Limb (tissue), 2 donors: ENCODE data around the gene SERPING1.
A peak's percentile ranks its signal among the peaks of the same experiment; 100 is the strongest.

ENCODE experiments used
- DNase-seq, 2 donors: peaks; one replicate each; pipeline ENCODE4 v3.0.0-alpha.2; 2016; ENCODE audit errors: extremely low spot score in 2 of 2

The SERPING1 gene

DNA sequence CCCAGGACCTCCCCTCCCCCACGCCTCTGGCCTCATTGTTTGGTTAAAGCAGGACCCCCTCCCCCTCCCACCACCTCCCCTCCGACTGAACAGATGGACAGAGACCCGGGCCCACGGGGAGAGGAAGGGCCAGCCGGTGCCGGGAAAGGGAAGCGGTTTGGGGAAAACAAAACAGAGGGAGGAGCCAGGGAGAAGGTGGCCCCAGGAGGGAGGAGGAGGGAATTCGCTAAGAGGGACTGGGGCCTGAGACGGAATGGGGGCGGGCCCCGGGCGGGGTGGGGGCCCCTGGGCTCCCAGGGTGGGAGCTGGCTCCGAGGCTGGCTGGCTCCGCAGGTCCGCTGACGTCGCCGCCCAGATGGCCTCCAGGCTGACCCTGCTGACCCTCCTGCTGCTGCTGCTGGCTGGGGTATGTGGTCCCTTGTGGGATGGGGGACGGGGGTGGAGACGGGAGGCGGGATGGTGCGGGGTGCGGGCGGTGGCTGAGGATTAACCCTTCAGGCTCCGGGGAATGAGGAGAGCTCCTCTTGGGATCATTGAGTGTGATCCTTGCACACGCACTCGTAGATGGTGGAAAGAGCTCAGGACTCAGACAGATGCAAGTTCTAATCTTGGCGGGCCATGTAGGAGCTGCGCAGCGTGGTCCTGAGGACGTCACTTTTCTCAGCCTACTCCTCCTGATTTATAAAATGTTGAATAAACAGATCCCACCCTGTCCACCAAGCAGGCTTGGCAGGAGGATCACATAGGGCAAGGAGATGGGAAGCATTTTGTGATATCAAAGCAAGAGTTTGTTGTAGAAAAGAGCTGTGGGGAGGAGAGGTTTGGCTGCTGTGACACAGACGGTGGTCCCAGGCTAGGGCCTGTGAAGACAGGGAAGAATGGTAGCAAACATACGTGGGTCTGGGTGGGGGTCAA is 688 bp downstream of the SERPING1 start:
- peak; percentile 83 to 84 for DNase-seq

DNA sequence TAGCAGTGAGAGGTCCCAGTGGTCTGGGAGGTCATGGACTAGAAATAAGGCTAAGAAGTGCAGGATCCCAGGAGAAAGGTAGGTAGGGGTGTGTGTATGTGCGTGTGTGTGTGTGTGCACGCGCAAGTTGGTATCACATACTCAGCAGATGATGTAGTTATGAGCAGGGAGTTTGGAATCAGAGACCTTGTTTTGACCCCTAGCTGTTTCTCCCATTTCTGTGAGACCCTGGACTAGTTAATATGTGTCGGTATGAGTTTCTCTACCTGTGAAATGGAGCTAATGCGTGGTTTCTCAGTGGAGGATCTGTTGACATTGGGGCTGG is 1.3 kb downstream of the SERPING1 start:
- peak in 1 of 2 donors; percentile 45 for DNase-seq

DNA sequence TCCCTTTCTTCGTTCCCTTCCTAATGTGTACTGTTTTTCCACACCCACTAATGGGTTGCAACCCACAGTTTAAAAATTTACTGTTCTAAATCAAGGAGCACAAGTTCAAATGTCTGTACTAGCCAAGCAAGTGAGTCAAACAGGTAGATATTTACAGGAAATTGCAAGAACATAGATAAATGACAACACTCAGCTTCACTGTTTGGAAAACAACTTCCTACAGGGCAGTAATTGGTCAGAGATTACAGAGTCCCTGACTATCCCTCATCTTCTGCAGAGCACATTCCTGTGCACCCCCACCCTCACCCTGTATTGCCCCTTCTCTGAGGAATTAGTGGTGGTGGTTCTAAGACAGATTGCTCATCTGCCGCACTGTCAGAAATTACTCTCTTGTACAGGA is 1.9 kb downstream of the SERPING1 start:
- no peak for DNase-seq

DNA sequence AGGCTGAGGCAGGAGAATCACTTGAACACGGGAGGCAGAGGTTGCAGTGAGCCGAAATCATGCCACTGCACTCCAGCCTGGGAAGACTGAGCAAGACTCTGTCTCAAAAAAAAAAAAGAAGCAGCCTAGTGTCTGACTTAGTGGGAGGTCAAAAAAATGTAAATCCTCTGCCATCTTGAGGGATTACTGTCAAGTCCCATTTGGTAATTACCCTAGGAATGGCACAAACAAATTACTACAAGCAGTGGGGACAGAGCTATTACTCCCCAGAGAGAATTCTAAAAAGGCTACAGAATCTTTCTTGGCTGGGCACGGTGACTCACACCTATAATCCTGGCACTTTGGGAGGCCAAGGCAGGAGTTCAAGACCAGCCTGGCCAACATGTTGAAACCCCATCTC is 3.8 kb downstream of the SERPING1 start:
- DNase-seq = no peak

DNA sequence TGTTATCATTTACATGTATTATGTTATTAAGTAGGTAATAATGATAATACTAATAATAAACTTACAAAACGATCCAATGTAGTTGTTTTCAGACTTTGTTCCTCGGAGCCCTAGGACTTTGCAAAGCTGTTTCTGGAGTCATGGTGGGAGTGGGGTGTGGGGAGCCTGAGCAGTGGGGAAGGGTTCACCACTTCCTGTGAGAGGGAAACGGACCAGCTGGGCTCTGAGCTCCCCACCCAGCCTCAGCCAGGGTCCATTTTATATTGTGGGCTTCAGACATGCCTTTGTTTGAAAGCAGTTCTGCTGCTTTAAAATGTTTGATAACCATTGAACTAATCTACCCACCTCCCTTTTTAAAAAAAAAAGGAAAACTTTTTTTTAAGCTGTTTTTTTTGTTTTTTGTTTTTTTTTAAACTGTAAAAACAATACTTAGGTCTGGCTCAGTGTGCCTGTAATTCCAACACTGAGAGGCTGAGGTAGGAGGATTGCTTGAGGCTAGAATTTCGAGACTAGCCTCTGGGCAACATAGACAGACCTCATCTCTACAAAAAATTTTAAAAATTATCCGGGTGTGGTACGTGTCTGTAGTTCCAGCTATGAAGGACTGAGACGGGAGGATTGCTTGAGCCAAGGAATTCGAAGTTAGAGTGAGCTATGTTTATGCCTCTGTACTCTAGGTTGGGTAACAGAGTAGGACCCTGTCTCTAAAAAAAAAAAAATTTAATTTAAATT is 7.0 kb downstream of the SERPING1 start:
- DNase-seq = no peak

DNA sequence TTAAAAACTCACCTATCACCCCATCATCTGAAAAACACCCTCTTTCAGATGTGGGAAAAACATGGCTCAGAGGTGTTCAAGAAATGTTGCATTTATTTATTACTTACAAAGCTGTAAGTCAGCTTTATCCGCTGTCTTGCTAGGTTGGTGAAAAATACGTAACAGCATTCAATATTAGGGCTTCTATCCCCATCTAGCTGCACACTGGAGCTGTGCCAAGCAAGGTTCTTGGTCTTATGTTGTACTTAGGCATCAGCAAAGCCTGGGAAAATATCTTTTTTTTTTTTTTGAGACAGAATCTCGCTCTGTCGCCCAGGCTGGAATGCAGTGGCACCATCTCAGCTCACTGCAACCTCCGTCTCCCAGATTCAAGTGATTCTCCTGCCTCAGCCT is 7.5 kb downstream of the SERPING1 start:
- DNase-seq = no peak

DNA sequence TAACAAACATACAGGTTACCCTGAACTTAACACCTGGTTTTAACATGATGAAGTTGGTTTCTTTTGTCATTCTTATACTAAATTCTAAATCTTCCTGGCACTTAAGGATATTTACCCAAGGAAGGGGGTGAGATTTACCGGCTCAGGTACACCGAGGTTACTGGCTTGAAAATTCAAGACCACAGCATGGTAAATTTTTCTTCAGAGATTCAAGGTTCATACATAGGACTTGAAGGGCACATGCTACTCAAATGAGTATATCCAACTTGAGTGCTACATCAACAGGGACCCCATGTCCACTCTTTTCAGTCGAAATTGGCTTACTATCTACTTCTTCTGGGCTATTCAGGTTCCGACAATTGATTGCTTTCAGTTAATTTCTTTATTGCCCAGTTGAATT is 12.7 kb downstream of the SERPING1 start:
- no peak for DNase-seq

DNA sequence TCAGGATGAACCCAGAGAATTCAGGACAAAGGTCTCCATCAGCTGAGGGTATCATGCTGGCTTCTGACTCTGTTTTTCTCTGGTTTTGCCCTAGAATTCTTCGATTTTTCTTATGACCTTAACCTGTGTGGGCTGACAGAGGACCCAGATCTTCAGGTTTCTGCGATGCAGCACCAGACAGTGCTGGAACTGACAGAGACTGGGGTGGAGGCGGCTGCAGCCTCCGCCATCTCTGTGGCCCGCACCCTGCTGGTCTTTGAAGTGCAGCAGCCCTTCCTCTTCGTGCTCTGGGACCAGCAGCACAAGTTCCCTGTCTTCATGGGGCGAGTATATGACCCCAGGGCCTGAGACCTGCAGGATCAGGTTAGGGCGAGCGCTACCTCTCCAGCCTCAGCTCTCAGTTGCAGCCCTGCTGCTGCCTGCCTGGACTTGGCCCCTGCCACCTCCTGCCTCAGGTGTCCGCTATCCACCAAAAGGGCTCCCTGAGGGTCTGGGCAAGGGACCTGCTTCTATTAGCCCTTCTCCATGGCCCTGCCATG is 16.8 kb downstream of the SERPING1 start:
- DNase-seq = no peak

DNA sequence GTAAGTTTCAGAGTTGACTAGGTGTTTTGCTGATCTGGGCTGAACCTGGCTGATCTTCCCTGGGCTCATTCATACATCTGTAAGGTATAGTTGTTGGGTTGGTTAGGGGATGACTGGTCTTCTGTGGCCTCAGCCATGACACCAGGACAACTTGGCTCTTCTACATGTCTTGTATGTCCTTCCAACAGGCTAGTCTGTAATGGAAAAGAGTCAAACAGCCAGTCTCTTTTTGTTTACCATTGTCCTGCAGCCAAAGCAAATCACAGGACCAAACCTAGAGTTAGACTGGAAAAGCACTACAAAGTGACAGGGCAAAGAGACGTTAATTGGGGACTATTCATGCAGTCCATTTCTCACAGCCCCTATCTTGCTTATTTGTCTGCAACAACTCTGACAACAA is 17.8 kb downstream of the SERPING1 start:
- DNase-seq = no peak

DNA sequence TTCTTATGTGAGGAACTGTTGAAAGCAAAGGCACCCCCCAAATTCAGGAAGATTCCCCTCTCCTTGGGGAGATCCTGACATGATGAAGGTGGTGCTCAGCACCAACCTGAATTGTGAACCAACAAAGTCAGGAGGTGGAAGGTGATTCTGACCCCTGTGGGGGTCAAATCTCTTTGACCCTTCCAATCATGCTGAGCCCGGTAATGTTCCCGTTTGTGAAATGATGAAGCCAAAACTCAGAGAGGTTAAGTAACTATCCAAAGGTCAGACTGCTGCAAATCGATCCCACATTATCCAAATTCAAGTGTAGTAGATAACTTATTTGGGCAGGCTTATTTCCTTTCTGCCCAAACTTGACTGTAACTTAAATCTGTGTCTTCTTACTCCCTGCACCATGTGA is 19.1 kb downstream of the SERPING1 start:
- no peak for DNase-seq

DNA sequence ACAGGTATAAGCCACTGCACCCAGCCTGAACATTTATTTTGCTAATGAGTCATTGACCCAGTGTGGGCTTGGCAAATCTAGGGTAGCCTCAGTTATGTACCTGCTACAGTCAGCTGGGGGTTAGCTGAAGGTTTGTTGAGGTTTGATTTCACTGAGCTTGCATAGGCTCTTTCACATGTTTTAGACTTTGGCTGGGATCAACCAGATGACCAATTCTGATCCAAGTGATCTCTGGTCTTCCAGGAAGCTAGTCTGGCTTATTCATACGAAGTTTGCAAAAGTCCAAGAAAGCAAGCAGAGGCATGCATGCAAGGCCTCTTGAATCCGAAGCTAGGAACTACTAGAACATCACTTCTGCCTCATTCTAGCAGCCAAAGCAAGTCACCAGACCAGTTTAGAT is 21.0 kb downstream of the SERPING1 start:
- DNase-seq = no peak

DNA sequence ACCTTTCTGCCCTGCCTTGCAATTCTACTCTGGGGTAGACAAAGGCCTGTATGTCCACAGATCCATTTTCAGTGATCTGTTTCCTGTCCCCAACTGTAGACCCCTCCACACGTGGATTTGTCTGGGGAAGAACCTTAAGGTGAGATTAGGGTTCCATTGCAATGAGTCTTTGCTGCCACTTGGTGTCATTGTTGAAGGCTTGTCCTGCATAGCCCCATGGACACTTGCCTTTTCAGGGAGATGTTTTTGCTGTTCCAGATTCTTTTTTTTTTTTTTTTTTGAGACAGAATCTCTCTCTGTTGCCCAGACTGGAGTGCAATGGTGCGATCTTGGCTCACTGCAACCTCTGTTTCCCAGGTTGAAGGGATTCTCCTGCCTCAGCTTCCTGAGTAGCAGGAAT is 21.8 kb downstream of the SERPING1 start:
- no peak for DNase-seq

DNA sequence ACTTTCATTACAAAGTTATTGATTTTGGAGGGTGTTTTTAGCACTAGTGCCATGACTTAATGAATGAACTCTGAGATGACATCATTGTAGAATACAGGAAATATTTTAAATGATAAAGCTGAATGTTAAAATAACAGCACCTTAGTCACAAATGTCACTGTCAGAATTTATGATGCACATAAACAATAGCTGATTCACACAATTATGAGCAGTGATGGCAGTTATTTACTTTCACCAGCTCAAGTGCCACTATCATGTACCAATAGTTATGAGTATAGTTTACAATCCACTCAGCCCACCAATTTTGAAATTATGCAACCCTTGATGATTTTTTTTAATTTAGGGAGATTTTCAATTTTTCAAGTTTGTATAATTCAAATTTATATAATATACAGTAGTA is 23.0 kb downstream of the SERPING1 start:
- DNase-seq = no peak

DNA sequence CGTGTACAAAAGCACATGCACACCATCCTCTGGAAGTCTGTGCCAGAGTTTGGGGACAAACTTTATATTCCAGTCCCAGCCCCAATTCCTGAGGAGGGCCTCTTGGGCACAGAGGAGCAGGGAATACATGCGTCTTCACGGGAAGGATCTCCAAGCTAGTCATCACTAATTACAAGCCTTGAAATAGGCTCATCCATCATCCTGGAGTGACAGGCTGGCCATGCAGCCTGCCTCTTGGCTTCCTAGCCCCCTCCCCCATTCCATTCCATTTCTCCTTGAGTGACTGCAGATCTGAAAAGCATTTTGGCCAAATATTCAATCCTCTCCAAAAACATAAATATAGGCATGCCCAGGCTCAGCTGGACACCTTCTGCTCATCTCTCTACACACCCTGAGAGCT is 24.8 kb downstream of the SERPING1 start:
- no peak for DNase-seq

DNA sequence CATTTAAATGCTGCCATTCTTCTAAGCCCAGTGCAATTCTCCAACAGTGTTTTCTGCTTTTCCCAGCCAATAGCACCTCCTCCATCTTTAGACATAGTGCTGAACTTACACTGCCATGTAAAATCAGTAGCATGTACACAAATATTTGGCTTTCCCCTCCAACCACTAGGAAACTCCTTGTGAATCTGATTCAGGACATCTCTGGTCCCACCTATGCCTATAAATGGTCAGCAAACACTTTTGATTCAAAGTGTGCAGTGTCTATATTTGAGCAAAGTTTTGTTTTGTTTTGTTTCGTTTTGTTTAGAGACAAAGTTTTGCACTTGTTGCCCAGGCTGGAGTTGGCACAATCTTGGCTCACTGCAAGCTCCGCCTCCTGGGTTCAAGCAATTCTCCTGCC is 27.4 kb downstream of the SERPING1 start:
- no peak for DNase-seq

DNA sequence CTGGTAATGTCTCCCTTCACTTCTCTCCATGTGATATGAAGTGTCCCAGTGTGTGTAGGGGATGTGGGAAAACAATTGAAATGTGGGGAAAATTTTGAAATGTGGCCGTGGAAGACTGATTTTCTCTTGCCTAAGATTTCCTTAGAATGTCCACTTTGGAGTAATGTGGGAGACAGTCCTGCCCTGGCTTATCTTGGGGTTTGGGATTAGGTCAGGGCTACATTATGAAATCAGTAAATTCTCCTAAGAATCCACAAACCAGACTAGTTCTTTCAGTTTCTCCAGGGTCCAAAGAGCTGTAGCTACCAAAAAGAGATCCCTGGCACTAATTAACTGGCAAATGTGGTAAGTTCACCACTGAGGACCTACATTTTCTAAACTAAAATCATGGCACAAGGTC is 29.4 kb downstream of the SERPING1 start:
- no peak for DNase-seq

DNA sequence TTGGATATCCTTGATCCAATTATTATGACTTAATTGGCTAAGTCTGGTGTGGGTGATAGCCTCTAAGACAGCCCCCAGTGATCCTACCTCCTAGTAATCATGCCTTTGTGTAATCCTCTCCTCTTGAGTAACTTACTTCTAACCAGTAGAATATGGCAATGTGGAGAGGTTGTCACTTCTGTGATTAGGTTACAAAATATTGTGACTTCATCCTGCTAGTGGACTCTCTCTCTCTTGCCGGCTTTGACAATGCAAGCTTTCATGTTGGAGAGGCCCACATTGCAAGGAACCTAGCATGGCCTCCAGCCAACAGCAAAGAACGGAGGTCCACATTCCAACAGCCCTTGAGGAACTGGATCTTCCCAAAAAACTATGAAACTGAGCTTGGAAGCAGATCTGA is 32.7 kb downstream of the SERPING1 start:
- no peak for DNase-seq

DNA sequence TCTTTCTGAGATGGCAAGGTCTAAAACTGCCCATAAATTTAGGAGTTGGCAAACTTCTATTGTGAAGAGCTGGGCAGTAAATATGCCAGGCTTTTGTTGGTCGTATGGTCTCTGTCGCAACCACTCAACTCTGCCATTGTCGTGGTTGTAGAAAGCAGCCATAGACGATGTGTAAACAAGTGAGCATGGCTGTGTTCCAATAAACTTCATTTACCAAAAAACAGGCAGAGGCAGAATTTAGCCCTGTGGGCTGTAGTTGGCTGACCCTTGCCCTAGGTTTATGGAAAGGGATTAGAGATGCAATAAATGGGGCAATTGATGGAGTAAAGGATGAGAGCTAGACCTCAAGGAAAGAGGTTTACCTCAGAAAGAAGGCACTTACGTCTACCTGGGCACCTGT is 34.6 kb downstream of the SERPING1 start:
- no peak for DNase-seq

DNA sequence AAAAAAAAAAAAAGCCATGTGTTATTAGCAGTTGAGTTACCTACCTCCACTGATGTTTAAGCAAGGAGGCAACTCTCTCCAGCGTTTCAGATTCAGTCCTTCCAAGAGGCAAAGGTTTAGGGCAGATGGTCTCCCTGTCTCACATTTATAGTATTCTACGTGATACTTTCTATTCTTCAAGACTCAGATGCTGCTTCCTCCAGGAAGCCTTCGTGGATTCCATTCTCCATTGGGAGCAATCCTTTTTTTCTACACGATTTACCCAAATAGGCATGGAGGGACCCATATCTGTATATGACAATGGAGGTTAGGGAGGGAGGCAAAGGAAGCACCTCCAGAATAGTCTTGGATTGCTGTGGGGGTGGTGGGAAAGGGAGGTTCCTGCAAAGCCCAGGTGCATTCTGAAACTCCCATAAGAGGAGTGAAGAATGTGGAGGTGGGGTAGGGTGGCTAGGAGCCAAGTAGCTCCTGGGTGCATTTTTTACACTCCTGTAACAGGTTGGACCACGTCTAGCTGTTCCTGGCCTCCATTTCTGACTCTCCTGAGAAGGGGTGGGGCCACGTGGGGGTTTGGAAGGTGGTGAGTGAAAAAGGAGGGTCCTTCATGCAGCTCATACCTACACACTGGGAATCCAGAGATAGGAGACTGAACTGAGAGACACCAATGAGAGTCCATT is 36.0 kb downstream of the SERPING1 start:
- DNase-seq = no peak

DNA sequence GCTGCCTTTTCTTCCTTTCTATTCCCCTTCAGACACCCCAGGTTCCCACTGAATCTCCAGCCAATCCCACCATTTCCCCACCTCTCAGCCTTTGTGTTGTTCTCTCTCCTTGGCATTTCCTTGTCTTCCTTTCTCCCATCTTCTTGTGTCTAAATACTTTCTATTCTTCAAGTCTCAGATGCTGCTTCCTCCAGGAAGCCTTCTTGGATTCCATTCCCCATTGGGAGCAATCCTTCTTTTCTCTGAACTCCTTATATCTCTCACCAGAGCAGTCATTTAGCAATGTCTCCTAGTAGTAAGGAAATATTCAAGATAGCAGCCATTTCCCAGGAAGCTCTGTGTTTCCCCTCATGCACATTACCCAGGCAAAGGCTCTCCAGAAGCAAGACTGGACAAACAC is 36.8 kb downstream of the SERPING1 start:
- DNase-seq = no peak

DNA sequence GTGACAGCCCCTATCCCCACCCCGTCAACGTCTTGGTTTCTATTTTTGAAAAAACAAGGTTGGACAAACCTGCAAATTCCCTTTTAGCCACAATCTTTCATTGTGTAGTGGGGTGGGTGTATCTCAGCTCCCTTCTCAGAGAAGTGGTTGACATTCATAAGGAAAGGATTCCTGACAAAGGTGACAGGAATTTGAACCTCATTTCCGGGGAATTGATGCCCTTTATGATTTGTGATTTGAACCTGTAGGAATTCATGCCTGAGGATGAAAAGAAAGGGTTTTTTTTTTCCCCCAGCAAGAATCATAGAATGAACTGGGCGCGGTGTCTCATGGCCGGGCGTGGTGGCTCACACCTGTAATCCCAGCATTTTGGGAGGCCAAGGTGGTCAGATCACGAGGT is 37.8 kb downstream of the SERPING1 start:
- no peak for DNase-seq

DNA sequence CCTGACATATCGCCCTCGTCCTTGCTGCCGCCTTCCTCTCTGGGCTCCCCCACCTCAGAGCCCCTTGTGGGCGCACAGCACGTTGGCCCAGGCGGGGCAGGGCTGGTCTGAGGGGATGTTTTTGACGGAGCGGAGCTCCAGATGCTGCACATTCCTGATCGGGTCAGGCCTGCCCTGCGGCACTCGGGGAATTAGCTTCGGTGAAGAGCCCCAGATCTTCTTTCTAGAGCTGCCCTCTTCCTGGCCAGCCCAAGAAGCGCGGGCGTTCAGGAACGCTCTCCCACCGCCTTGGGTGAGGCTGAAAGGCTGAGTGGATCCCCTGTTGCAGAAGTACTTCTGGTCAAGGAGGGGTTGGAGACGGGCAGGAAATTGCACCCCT is 40.1 kb downstream of the SERPING1 start:
- DNase-seq = peak in 1 of 2 donors; percentile 70
